A673 (cell line): ENCODE measurements around the gene VMAC. TPM values are rescaled to one million over a fixed set of nuclear protein-coding genes. Genes with fewer than 3 reads are reported as not detected.

Experiments used
- BruUV-seq: library from RNA; stranded (reverse); fragments of 400-500 nt; replicated peaks from 2 replicates; lab custom pipeline; 2021; lab: Mats Ljungman, UMichigan
- CTCF ChIA-PET: fragments of 300-600 bp; sonication (Branson Sonifier 250); formaldehyde crosslinking; loops from one replicate; lab custom pipeline; 2022; ENCODE audit warnings: antibody characterized with exemption; lab: Charles Lee
- POLR2A ChIA-PET: fragments of 300-600 bp; sonication (Branson Sonifier 250); formaldehyde crosslinking; loops from one replicate; lab custom pipeline; 2022; ENCODE audit warnings: antibody characterized with exemption; ENCODE audit not compliant: low non-redundant PET; lab: Charles Lee
- DNase-seq: peaks from one replicate; pipeline ENCODE4 v3.0.0-alpha.2; 2015; ENCODE audit warnings: low spot score
- H3K27ac ChIP-seq: fragments of 200-600 bp; sonication (generic); 2 replicates; pipeline ENCODE4 v1.5.1; 2016; ENCODE audit warnings: mixed run types, low read depth, mild to moderate bottlenecking, mixed read lengths, antibody characterized with exemption, low read length; ENCODE audit not compliant: poor library complexity, severe bottlenecking
- H3K27me3 ChIP-seq: fragments of 200-600 bp; sonication (generic); replicated peaks from 2 replicates; pipeline ENCODE4 v1.6.1; 2017; ENCODE audit warnings: mixed run types, low read depth, mild to moderate bottlenecking, mixed read lengths, antibody characterized with exemption, low read length; ENCODE audit not compliant: insufficient read depth, poor library complexity
- H3K36me3 ChIP-seq: fragments of 200-600 bp; sonication (generic); 2 replicates; pipeline ENCODE4 v1.6.1; 2016; ENCODE audit warnings: mixed run types, mild to moderate bottlenecking, mixed read lengths, antibody characterized with exemption, low read length; ENCODE audit not compliant: insufficient read depth, poor library complexity, severe bottlenecking
- H3K4me1 ChIP-seq: fragments of 200-600 bp; sonication (generic); 2 replicates; pipeline ENCODE4 v1.6.1; 2017; ENCODE audit warnings: mixed run types, mild to moderate bottlenecking, mixed read lengths, antibody characterized with exemption, low read length; ENCODE audit not compliant: insufficient read depth, poor library complexity, severe bottlenecking
- H3K4me3 ChIP-seq: fragments of 200-600 bp; sonication (generic); 2 replicates; pipeline ENCODE4 v1.5.1; 2016; ENCODE audit warnings: low read depth, mixed run types, mild to moderate bottlenecking, mixed read lengths, low read length; ENCODE audit not compliant: poor library complexity, severe bottlenecking
- H3K9me3 ChIP-seq: fragments of 200-600 bp; sonication (generic); 2 replicates; pipeline ENCODE4 v1.6.1; 2016; ENCODE audit warnings: mixed run types, low read depth, mild to moderate bottlenecking, mixed read lengths, antibody characterized with exemption, low read length; ENCODE audit not compliant: poor library complexity, severe bottlenecking
- EZH2 ChIP-seq: fragments of 200-600 bp; sonication (generic); IDR thresholded peaks from 2 replicates; pipeline ENCODE4 v1.6.1; 2017; ENCODE audit warnings: borderline replicate concordance, low read depth, mild to moderate bottlenecking, mixed read lengths, antibody characterized with exemption, low read length; ENCODE audit not compliant: poor library complexity, severe bottlenecking
- intact Hi-C: fragments of 100-400 bp; cut with micrococcal nuclease; formaldehyde crosslinking; loops from one replicate; pipeline ENCODE4 v1.10.0; 2022; ENCODE audit not compliant: unreplicated experiment
- total RNA-seq: library from RNA; stranded (reverse); gene quantifications from 2 replicates; pipeline ENCODE4 v1.2.3, GENCODE V29; 2021
- TF ChIP-seq, protein P1 (sequence below): fragments of 300-800, 200-600 bp; sonication (generic); conservative IDR thresholded peaks from 2 replicates; pipeline ENCODE4 v1.5.1; 2017; ENCODE audit warnings: low read depth, mild to moderate bottlenecking, antibody characterized with exemption, low read length, moderate library complexity, mixed read lengths

VMAC gene
- total RNA-seq, 1 experiment from 2014 or later = 0.67 TPM

DNA sequence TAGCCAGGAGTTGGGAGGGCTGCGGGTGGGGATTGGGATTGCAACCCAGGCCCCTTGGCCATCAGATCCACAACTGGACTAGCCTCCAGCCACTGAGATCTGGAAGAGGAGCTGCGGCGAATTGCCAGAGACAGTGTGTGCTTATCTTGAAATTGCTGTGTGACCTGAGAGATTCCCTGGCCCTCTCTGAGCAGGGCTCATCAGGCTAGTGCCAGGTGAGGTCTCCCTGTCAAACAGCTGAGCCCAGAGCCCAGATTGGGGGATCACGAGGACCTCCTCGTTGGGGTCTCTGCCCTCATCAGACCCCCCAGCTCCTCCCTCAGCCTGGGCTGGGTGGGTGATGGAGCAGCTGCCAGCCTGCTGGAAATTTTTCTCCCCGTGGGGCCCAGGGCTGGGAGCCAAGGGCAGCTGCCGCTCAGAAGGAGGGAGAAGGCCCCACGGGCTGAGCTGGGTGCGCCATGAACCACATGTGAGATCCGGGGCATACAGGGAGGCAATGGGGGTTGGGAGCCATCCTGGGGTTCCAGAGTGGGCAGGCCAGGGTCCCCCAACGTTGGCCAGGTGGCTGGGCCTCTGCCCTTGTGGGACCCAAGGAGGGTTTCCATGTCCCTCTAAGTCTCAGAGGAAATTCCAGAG lies 41.5 kb upstream of the VMAC start:
- ChIA-PET CTCF (interaction anchor here (0.6 kb wide), 1 partner anchor 1678 kb away, joined by 3 read pairs; no protein-coding TSS in a partner anchor), POLR2A (no interaction called here)
- Histone ChIP-seq H3K27ac (no peak overlapping the region), H3K4me3 (no peak overlapping the region), H3K27me3 (no peaks in the 10 kb centered on the region), H3K4me1 (no peaks in the 10 kb centered on the region), H3K36me3 (no peaks in the 10 kb centered on the region), H3K9me3 (no peaks in the 10 kb centered on the region)
- no peak for DNase-seq
- no TSS peak for BruUV-seq
- intact Hi-C loops = no loop called here
- no peak for TF ChIP-seq EZH2
- TF ChIP-seq, protein P1, sequence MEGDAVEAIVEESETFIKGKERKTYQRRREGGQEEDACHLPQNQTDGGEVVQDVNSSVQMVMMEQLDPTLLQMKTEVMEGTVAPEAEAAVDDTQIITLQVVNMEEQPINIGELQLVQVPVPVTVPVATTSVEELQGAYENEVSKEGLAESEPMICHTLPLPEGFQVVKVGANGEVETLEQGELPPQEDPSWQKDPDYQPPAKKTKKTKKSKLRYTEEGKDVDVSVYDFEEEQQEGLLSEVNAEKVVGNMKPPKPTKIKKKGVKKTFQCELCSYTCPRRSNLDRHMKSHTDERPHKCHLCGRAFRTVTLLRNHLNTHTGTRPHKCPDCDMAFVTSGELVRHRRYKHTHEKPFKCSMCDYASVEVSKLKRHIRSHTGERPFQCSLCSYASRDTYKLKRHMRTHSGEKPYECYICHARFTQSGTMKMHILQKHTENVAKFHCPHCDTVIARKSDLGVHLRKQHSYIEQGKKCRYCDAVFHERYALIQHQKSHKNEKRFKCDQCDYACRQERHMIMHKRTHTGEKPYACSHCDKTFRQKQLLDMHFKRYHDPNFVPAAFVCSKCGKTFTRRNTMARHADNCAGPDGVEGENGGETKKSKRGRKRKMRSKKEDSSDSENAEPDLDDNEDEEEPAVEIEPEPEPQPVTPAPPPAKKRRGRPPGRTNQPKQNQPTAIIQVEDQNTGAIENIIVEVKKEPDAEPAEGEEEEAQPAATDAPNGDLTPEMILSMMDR = no peak

DNA sequence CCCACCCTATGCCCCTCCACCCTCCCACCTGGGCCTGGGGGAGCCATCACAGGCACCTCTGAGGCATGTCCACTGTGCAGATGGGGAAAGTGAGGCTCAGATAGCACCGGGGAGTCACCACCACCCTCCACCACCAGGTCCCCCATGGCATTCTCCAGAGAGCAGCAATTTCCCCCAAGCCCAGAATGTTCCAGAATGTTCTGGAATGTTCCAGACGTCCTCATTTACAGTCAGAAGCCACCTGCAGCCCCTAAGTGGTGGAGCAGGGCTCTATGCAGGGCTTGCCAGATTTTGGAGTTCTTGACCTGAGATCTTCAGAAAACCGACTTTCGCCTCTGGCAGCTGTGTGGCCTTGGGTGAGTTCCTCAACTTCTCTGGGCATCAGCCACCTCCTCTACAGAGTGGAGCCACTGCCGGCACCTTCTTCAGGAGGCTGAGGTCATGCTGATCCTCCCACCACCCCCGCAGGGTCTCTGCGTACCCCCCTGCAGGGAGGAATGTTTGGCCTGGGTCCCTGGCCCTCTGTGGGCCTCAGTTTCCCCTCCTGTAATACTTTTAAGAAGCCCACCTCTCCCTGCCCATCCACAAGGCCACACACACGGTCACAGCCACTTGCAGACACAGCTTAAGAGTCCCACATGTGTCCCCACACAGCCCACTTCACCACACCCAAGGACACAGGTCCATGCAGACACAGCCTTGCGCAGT lies 40.5 kb upstream of the VMAC start:
- TF ChIP-seq, protein P1 = no peak
- TF ChIP-seq EZH2 = no peak
- BruUV-seq = no TSS peak
- intact Hi-C loops = no loop called here
- H3K27ac ChIP-seq = no peak overlapping the region
- POLR2A ChIA-PET = no interaction called here
- H3K27me3 ChIP-seq = no peaks in the 10 kb centered on the region
- no peaks in the 10 kb centered on the region for H3K36me3 ChIP-seq
- no peaks in the 10 kb centered on the region for H3K9me3 ChIP-seq
- H3K4me3 ChIP-seq = no peak overlapping the region
- DNase-seq = no peak
- CTCF ChIA-PET = no interaction called here
- H3K4me1 ChIP-seq = no peaks in the 10 kb centered on the region

DNA sequence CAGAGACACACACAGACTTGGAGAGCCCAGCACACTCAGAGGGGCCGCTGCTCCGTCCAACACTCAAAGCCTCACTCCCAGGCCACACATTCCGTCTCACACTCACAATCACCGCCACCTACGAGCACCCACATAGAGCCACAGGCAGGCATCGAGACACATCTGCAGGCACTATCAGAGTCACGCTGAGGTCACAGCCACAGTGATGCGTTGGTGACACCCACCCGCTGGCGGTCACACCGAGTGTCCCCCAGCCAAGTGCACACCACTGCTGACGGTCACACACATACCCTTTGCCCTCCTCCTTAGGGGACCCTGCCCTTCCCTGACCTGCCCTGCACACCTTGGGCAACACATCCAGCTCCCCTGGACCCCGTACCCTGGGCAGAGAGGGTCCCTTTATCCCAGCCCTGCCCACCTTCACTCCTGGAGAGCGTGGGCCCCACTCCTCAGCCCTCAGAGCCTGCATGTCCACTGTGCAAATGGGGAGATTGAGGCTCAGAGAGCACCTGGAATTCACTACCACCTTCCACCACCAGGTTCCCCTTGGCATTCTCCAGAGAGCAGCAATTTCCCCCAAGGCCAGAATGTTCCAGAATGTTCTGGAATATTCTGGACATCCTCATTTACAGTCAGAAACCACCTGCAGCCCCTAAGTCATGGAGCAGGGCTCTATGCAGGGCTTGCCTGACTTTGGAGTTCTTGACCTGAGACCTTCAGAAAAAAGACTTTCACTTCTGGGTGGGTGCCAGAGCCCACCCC lies 39.8 kb upstream of the VMAC start:
- Histone ChIP-seq H3K4me3 (no peak overlapping the region), H3K27ac (no peak overlapping the region), H3K4me1 (no peaks in the 10 kb centered on the region), H3K36me3 (no peaks in the 10 kb centered on the region), H3K27me3 (no peaks in the 10 kb centered on the region), H3K9me3 (no peaks in the 10 kb centered on the region)
- intact Hi-C loops = no loop called here
- POLR2A ChIA-PET = no interaction called here
- CTCF ChIA-PET = no interaction called here
- no peak for DNase-seq
- no TSS peak for BruUV-seq
- no peak for TF ChIP-seq EZH2
- TF ChIP-seq, protein P1 = no peak
